Thoracic aorta (tissue), 2 donors: ENCODE measurements around the gene FAM76A. TPM values are rescaled to one million over a fixed set of nuclear protein-coding genes. Genes with fewer than 3 reads are reported as not detected.
"Not testable (repeated sequence)": the region's sequence is repeated elsewhere in the genome, so short reads cannot be mapped to it uniquely, and the experiment has no call there.

Experiments used
- ATAC-seq: fragments of 150-250 bp; one replicate; pipeline ENCODE4 v1.8.0; 2017; ENCODE audit warnings: low read depth; ENCODE audit not compliant: insufficient number of reproducible peaks, low FRiP score
- DNase-seq: peaks from one replicate; pipeline ENCODE4 v3.0.0-alpha.2; 2020; ENCODE audit warnings: low spot score
- H3K27ac ChIP-seq, 2 donors: fragments of 200-600 bp; sonication (generic); 1 replicate in 1 of 2; 2 replicates in 1 of 2; pipeline ENCODE4 v1.5.1; 2016; ENCODE audit warnings: mild to moderate bottlenecking in 2 of 2, moderate library complexity in 2 of 2
- H3K27me3 ChIP-seq: fragments of 200-600 bp; sonication (generic); replicated peaks from 2 replicates; pipeline ENCODE4 v1.6.0; 2016; ENCODE audit warnings: mild to moderate bottlenecking; ENCODE audit not compliant: insufficient read depth
- H3K36me3 ChIP-seq: fragments of 200-600 bp; sonication (generic); one replicate; pipeline ENCODE4 v1.5.1; 2016
- H3K4me1 ChIP-seq, 2 donors: fragments of 200-600 bp; sonication (generic); 1 replicate in 1 of 2; 2 replicates in 1 of 2; pipeline versions ENCODE4 v1.5.1 to v1.6.0; 2016; ENCODE audit warnings: low read depth in 2 of 2, mild to moderate bottlenecking in 1 of 2; ENCODE audit not compliant: control insufficient read depth in 1 of 2
- H3K4me3 ChIP-seq: fragments of 200-600 bp; sonication (generic); 2 replicates; pipeline ENCODE4 v1.5.1; 2016; ENCODE audit warnings: mild to moderate bottlenecking
- H3K9me3 ChIP-seq: fragments of 200-600 bp; sonication (generic); 2 replicates; pipeline ENCODE4 v1.5.1; 2016
- CTCF ChIP-seq: fragments of 200-600 bp; sonication (generic); IDR thresholded peaks from one replicate; pipeline ENCODE4 v1.5.1; 2019; ENCODE audit warnings: antibody characterized with exemption
- total RNA-seq, 2 donors: library from RNA; depleted of rRNA; stranded (reverse); fragments of >200 nt; gene quantifications; one replicate each; pipeline versions ENCODE4 v1.1.0 to v1.2.3, GENCODE V29; 2016

The FAM76A gene
- total RNA-seq: 10 to 100 TPM; 18.0 to 19.0 TPM

- peak; percentile 94 for DNase-seq
- H3K4me1 ChIP-seq: peaks cover 8 to 17% of the 10 kb centered on the region in 2 donors
- H3K9me3 ChIP-seq: no peaks in the 10 kb centered on the region
- H3K4me3 ChIP-seq: peak within 1 kb of the TSS; percentile 99
- peak within 1 kb of the TSS; percentile 88 to 89 for H3K27ac ChIP-seq
- H3K36me3 ChIP-seq: peaks cover 9% of the 10 kb centered on the region
- no peaks in the 10 kb centered on the region for H3K27me3 ChIP-seq
- peak; percentile 20 for TF ChIP-seq CTCF
- ATAC-seq: peak; percentile 97
Observed at GRCh38 chr1:27725374-27726172, at the start of gene FAM76A. TSS of gene FAM76A (plus strand) at chr1:27725961. CDS start at chr1:27726081, 120 bp downstream.

GRCh38 chr1:27676410-27676809 lies 49.4 kb upstream of the FAM76A start:
- Histone ChIP-seq H3K9me3 (peaks cover 3% of the 10 kb centered on the region), H3K27ac (no peak overlapping the region), H3K27me3 (no peaks in the 10 kb centered on the region), H3K36me3 (no peaks in the 10 kb centered on the region), H3K4me1 (peaks cover 8 to 14% of the 10 kb centered on the region in 2 donors), H3K4me3 (no peak overlapping the region)
- DNase-seq: no peak
- TF ChIP-seq CTCF: no peak
- no peak for ATAC-seq

GRCh38 chr1:27678747-27679146 lies 47.0 kb upstream of the FAM76A start:
- TF ChIP-seq CTCF: no peak
- ATAC-seq: no peak
- H3K4me1 ChIP-seq: no peaks in the 10 kb centered on the region

GRCh38 chr1:27680225-27680791 lies 45.5 kb upstream of the FAM76A start:
- not testable (repeated sequence) for ATAC-seq, H3K4me3 ChIP-seq, H3K27me3 ChIP-seq, H3K9me3 ChIP-seq, H3K27ac ChIP-seq, H3K4me1 ChIP-seq, H3K36me3 ChIP-seq, DNase-seq

More at GRCh38 chr1:27678747-27679146, 47.0 kb upstream of the FAM76A start:
- H3K36me3 ChIP-seq: no peaks in the 10 kb centered on the region
- H3K4me3 ChIP-seq: no peak overlapping the region
- peaks cover 6% of the 10 kb centered on the region for H3K9me3 ChIP-seq
- DNase-seq: no peak
- H3K27ac ChIP-seq: no peak overlapping the region
- no peaks in the 10 kb centered on the region for H3K27me3 ChIP-seq

- H3K27ac ChIP-seq, H3K4me1 ChIP-seq, ATAC-seq, DNase-seq, H3K27me3 ChIP-seq, H3K4me3 ChIP-seq, H3K9me3 ChIP-seq, H3K36me3 ChIP-seq: not testable (repeated sequence)
Observed at GRCh38 chr1:27681580-27681979, 44.2 kb upstream of the FAM76A start.

- TF ChIP-seq CTCF: no peak
- H3K27ac ChIP-seq: no peak overlapping the region
- H3K27me3 ChIP-seq: no peaks in the 10 kb centered on the region
- H3K9me3 ChIP-seq: peaks cover 6% of the 10 kb centered on the region
- H3K4me1 ChIP-seq: no peaks in the 10 kb centered on the region
- H3K4me3 ChIP-seq: no peak overlapping the region
- DNase-seq (no peak), ATAC-seq (no peak)
- H3K36me3 ChIP-seq: no peaks in the 10 kb centered on the region
Observed at GRCh38 chr1:27682351-27682944, 43.3 kb upstream of the FAM76A start.
